ENCODE measurements around the gene RNF225. TPM values are rescaled to one million over a fixed set of nuclear protein-coding genes. Genes with fewer than 3 reads are reported as not detected.

Gene RNF225
- total RNA-seq, 3 donors from 2014 or later (not counting 1 experiment from before 2014, with no cell fraction given), result 0.39 TPM; not detected in 2

- Histone ChIP-seq H3K4me3 (ENCODE audit: low read length) (no peak overlapping the region), H3K4me1 (ENCODE audit: control insufficient read depth, insufficient read depth, low read length) (peaks cover 43% of the 10 kb centered on the region), H3K27me3 (ENCODE audit: control insufficient read depth, insufficient read depth, low read length) (no peaks in the 10 kb centered on the region), H3K36me3 (ENCODE audit: control insufficient read depth, insufficient read depth, low read length) (peaks cover 9% of the 10 kb centered on the region), H3K27ac (ENCODE audit: low read length) (peak overlapping the region; percentile 96), H3K9me3 (ENCODE audit: control insufficient read depth, insufficient read depth, low read length) (no peaks in the 10 kb centered on the region)
- Mint-ChIP-seq H3K36me3 (no peaks in the 10 kb centered on the region), H3K27ac (peak overlapping the region; percentile 98), H3K4me1 (peaks cover 21 to 49% of the 10 kb centered on the region in 2 donors), H3K27me3 (ENCODE audit: low read depth in 2 of 2) (no peaks in the 10 kb centered on the region), H3K4me3 (peak overlapping the region; percentile 97), H3K9me3 (no peaks in the 10 kb centered on the region)
- DNase-seq (no peak), ATAC-seq (no peak)
- TF ChIP-seq CTCF (IDR thresholded peaks at IDR 0.05), result no peak
- intact Hi-C loops (cut with micrococcal nuclease), result loop anchor here (10.0 kb wide), 1 partner anchor 201 kb away; the partner anchor contains the start of gene ZNF274
- 89% methylated on average over 9 of the region's 9 CpGs for WGBS (ENCODE audit: insufficient coverage)
Measured at GRCh38 chr19:58385313-58385890, 10.1 kb upstream of the RNF225 start.

- TF ChIP-seq CTCF (IDR thresholded peaks at IDR 0.05), result no peak
- Histone ChIP-seq H3K36me3 (ENCODE audit: control insufficient read depth, insufficient read depth, low read length) (peaks cover 12% of the 10 kb centered on the region), H3K27me3 (ENCODE audit: control insufficient read depth, insufficient read depth, low read length) (no peaks in the 10 kb centered on the region), H3K4me3 (ENCODE audit: low read length) (peak overlapping the region; percentile 55), H3K4me1 (ENCODE audit: control insufficient read depth, insufficient read depth, low read length) (peaks cover 41% of the 10 kb centered on the region), H3K9me3 (ENCODE audit: control insufficient read depth, insufficient read depth, low read length) (no peaks in the 10 kb centered on the region), H3K27ac (ENCODE audit: low read length) (peak overlapping the region; percentile 96)
- intact Hi-C loops (cut with micrococcal nuclease), result loop anchor here (2.0 to 10.0 kb wide), 2 partner anchors 15 to 201 kb away; partner anchors contain the start of gene ZNF274
- ATAC-seq, result peak in 1 of 3 donors; percentile 1
- no peaks in the 10 kb centered on the region for H3K27me3 Mint-ChIP-seq (ENCODE audit: low read depth in 2 of 2)
- H3K4me1 Mint-ChIP-seq, result peaks cover 19 to 46% of the 10 kb centered on the region in 2 donors
- no peaks in the 10 kb centered on the region for H3K9me3 Mint-ChIP-seq
- H3K36me3 Mint-ChIP-seq, result no peaks in the 10 kb centered on the region
- peak in 1 of 2 donors; percentile 50 for DNase-seq
- WGBS (ENCODE audit: insufficient coverage), result 14% methylated on average over 35 of the region's 36 CpGs
- H3K27ac Mint-ChIP-seq, result peak overlapping the region; percentile 98
- H3K4me3 Mint-ChIP-seq, result peak overlapping the region; percentile 97
Measured at GRCh38 chr19:58385891-58386575, 9.4 kb upstream of the RNF225 start.

GRCh38 chr19:58386576-58387337 lies 8.7 kb upstream of the RNF225 start, which contains the start of gene RPS5:
RPS5 (plus strand) TSS chr19:58387269; CDS start chr19:58388138, 869 bp downstream.
- TF ChIP-seq CTCF (IDR thresholded peaks at IDR 0.05), result no peak
- H3K4me3 ChIP-seq (ENCODE audit: low read length), result peak within 1 kb of the TSS; percentile 55
- Mint-ChIP-seq H3K4me1 (peaks cover 19 to 42% of the 10 kb centered on the region in 2 donors), H3K27ac (peak within 1 kb of the TSS; percentile 98), H3K36me3 (no peaks in the 10 kb centered on the region), H3K27me3 (ENCODE audit: low read depth in 2 of 2) (no peaks in the 10 kb centered on the region), H3K9me3 (no peaks in the 10 kb centered on the region), H3K4me3 (peak within 1 kb of the TSS; percentile 97)
- no peaks in the 10 kb centered on the region for H3K9me3 ChIP-seq (ENCODE audit: control insufficient read depth, insufficient read depth, low read length)
- peaks cover 36% of the 10 kb centered on the region for H3K4me1 ChIP-seq (ENCODE audit: control insufficient read depth, insufficient read depth, low read length)
- peak; percentile 85 to 96 (median 90) for ATAC-seq
- H3K36me3 ChIP-seq (ENCODE audit: control insufficient read depth, insufficient read depth, low read length), result peaks cover 12% of the 10 kb centered on the region
- H3K27me3 ChIP-seq (ENCODE audit: control insufficient read depth, insufficient read depth, low read length), result no peaks in the 10 kb centered on the region
- intact Hi-C loops (cut with micrococcal nuclease), result loop anchor here (1.0 to 10.0 kb wide), 3 partner anchors 14 to 202 kb away; partner anchors contain the start of genes ZNF132 and ZNF274
- DNase-seq, result peak; percentile 89 to 100
- 0% methylated on average over 64 of the region's 64 CpGs for WGBS (ENCODE audit: insufficient coverage)
- H3K27ac ChIP-seq (ENCODE audit: low read length), result peak within 1 kb of the TSS; percentile 96
